Measurements from ENCODE around the gene KRT6B.
"Not testable (repeated sequence)": the region's sequence is repeated elsewhere in the genome, so short reads cannot be mapped to it uniquely, and the experiment has no call there.

KRT6B gene

DNA sequence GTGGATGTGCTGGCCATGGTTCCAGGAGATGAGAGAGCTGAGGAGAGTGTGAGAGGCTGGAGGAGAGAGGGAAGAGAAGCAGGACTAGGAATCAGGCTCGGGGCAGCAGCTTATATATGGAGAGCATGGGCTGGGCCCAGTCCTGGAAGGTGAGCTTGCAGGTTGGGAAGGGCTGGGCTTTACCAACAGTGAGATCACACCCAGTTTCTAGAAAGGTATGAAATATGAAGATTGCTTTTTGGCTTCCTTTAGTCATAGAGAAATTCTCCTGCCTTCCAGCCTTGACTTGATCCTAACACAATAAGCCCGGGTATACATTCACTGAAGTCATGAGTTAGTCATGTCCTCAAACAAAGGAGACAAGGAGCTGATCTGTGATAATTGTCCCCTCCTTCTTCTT is 41.2 kb upstream of the KRT6B start, which contains the start of gene KRT6A:
Gene KRT6A, minus strand, starts transcription at position 86 of the 400 bp plus-strand sequence. Its CDS starts 69 bp downstream, at position 17.
- H3K4me1 ChIP-seq (ENCODE audit: low read length): no peaks in the 10 kb centered on the region
- H3K36me3 ChIP-seq (replicated peaks; ENCODE audit: insufficient read depth, low read length): no peaks in the 10 kb centered on the region
- no peaks in the 10 kb centered on the region for H4K20me1 ChIP-seq (ENCODE audit: insufficient read depth, low read length)
- DNase-seq: no peak
- H3K27me3 ChIP-seq (replicated peaks; ENCODE audit: insufficient read depth, low read length): peaks cover 37% of the 10 kb centered on the region
- H2AFZ ChIP-seq (ENCODE audit: low read length): no peak within 1 kb of the TSS
- no peak within 1 kb of the TSS for H3K27ac ChIP-seq (ENCODE audit: low read length)
- no peak within 1 kb of the TSS for H3K4me3 ChIP-seq (ENCODE audit: low read length)
- no peaks in the 10 kb centered on the region for H3K9me2 ChIP-seq (replicated peaks; ENCODE audit: insufficient read depth, low read length)
- no peak within 1 kb of the TSS for H3K9ac ChIP-seq (ENCODE audit: low read length)
- H3K4me2 ChIP-seq (ENCODE audit: low read depth, low read length): no peak within 1 kb of the TSS
- H3K9me3 ChIP-seq (replicated peaks; ENCODE audit: insufficient read depth, low read length): no peaks in the 10 kb centered on the region
- no peaks in the 10 kb centered on the region for H3F3A ChIP-seq (ENCODE audit: insufficient read depth, low read length)
- no peak for TF ChIP-seq EZH2 (optimal IDR thresholded peaks at IDR 0.05; ENCODE audit: low read depth, low read length)
- TF ChIP-seq, protein P1, sequence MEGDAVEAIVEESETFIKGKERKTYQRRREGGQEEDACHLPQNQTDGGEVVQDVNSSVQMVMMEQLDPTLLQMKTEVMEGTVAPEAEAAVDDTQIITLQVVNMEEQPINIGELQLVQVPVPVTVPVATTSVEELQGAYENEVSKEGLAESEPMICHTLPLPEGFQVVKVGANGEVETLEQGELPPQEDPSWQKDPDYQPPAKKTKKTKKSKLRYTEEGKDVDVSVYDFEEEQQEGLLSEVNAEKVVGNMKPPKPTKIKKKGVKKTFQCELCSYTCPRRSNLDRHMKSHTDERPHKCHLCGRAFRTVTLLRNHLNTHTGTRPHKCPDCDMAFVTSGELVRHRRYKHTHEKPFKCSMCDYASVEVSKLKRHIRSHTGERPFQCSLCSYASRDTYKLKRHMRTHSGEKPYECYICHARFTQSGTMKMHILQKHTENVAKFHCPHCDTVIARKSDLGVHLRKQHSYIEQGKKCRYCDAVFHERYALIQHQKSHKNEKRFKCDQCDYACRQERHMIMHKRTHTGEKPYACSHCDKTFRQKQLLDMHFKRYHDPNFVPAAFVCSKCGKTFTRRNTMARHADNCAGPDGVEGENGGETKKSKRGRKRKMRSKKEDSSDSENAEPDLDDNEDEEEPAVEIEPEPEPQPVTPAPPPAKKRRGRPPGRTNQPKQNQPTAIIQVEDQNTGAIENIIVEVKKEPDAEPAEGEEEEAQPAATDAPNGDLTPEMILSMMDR (IDR thresholded peaks at IDR 0.05; ENCODE audit: low read length): no peak
- TF ChIP-seq EZH2phosphoT487 (IDR thresholded peaks at IDR 0.05; ENCODE audit: low read length): no peak
- H3K79me2 ChIP-seq (ENCODE audit: low read length): no peaks in the 10 kb centered on the region

DNA sequence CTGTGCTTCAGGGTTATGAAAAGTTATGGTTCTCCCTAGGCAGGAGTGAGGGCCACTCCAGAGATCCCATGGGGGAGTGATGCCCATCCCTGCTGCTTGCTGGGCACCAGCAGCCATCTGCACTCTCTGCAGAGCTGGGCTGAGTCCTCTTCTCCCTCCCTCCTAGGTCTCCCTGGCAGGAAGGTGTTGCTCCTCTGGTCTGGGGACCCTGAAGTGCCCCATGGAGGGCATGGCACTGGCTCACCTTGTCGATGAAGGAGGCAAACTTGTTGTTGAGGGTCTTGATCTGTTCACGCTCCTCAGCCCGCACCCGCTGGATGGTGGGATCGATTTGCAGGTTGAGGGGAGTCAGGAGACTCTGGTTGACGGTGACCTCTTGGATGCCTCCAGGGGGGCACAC is 40.5 kb upstream of the KRT6B start:
- not testable (repeated sequence) for H4K20me1 ChIP-seq (ENCODE audit: insufficient read depth, low read length); H3K9me3 ChIP-seq (replicated peaks; ENCODE audit: insufficient read depth, low read length); H3K36me3 ChIP-seq (replicated peaks; ENCODE audit: insufficient read depth, low read length); H3K4me3 ChIP-seq (ENCODE audit: low read length); H3K4me1 ChIP-seq (ENCODE audit: low read length); H3K9ac ChIP-seq (ENCODE audit: low read length); H2AFZ ChIP-seq (ENCODE audit: low read length); H3K27ac ChIP-seq (ENCODE audit: low read length); H3F3A ChIP-seq (ENCODE audit: insufficient read depth, low read length); H3K9me2 ChIP-seq (replicated peaks; ENCODE audit: insufficient read depth, low read length); H3K79me2 ChIP-seq (ENCODE audit: low read length); H3K4me2 ChIP-seq (ENCODE audit: low read depth, low read length); DNase-seq
- H3K27me3 ChIP-seq (replicated peaks; ENCODE audit: insufficient read depth, low read length): peaks cover 33% of the 10 kb centered on the region

DNA sequence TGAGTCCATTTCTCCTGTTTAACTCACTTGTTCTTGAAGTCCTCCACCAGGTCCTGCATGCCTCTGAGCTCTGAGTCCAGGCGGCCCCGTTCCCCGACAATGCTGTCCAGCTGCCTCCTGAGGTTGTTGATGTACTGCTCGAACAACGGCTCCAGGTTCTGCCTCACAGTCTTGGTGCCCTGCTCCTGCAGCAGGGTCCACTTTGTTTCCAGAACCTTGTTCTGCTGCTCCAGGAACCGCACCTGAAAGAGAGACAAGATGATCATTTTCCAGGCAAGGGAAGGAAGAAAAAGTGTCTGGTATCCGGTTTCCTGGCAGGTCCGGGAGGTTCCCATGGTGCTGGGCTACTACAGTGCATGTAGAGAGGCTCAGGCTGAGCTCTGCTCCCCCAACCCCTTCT is 39.5 kb upstream of the KRT6B start:
- H3K79me2 ChIP-seq (ENCODE audit: low read length); H3K9me3 ChIP-seq (replicated peaks; ENCODE audit: insufficient read depth, low read length); H3K4me1 ChIP-seq (ENCODE audit: low read length); H3K9ac ChIP-seq (ENCODE audit: low read length); H3K9me2 ChIP-seq (replicated peaks; ENCODE audit: insufficient read depth, low read length); H3K4me2 ChIP-seq (ENCODE audit: low read depth, low read length); H3K36me3 ChIP-seq (replicated peaks; ENCODE audit: insufficient read depth, low read length); DNase-seq; H2AFZ ChIP-seq (ENCODE audit: low read length); H3F3A ChIP-seq (ENCODE audit: insufficient read depth, low read length); H3K4me3 ChIP-seq (ENCODE audit: low read length); H4K20me1 ChIP-seq (ENCODE audit: insufficient read depth, low read length); H3K27ac ChIP-seq (ENCODE audit: low read length): not testable (repeated sequence)
- peaks cover 33% of the 10 kb centered on the region for H3K27me3 ChIP-seq (replicated peaks; ENCODE audit: insufficient read depth, low read length)

DNA sequence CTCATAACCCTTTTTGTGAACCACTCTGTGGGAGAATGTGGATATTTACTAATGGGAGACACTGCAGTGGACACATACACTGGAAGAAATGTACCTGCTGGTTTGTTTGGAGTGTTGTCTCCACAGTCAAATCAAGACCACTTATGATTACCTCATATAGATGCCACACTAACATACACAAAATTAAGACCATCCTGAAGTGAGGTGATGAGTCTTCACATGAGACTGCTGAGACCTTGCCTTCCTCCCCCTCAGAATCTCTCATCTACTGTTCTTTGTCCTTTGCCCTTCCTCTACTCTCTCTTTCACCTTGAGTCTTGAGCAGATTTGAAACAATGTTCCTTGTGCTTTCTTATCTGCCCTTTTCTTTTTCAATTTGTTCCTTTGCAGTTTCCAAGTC is 36.8 kb upstream of the KRT6B start:
- no peaks in the 10 kb centered on the region for H3K9me3 ChIP-seq (replicated peaks; ENCODE audit: insufficient read depth, low read length)
- no peak overlapping the region for H3K27ac ChIP-seq (ENCODE audit: low read length)
- no peak overlapping the region for H3K9ac ChIP-seq (ENCODE audit: low read length)
- no peaks in the 10 kb centered on the region for H3K9me2 ChIP-seq (replicated peaks; ENCODE audit: insufficient read depth, low read length)
- no peak overlapping the region for H3K4me2 ChIP-seq (ENCODE audit: low read depth, low read length)
- H3K79me2 ChIP-seq (ENCODE audit: low read length): no peaks in the 10 kb centered on the region
- H2AFZ ChIP-seq (ENCODE audit: low read length): no peak overlapping the region
- TF ChIP-seq EZH2 (optimal IDR thresholded peaks at IDR 0.05; ENCODE audit: low read depth, low read length) (no peak), EZH2phosphoT487 (IDR thresholded peaks at IDR 0.05; ENCODE audit: low read length) (no peak)
- TF ChIP-seq, protein P1 (IDR thresholded peaks at IDR 0.05; ENCODE audit: low read length): no peak
- no peaks in the 10 kb centered on the region for H3K36me3 ChIP-seq (replicated peaks; ENCODE audit: insufficient read depth, low read length)
- H3K4me3 ChIP-seq (ENCODE audit: low read length): no peak overlapping the region
- H4K20me1 ChIP-seq (ENCODE audit: insufficient read depth, low read length): no peaks in the 10 kb centered on the region
- peaks cover 32% of the 10 kb centered on the region for H3K27me3 ChIP-seq (replicated peaks; ENCODE audit: insufficient read depth, low read length)
- no peaks in the 10 kb centered on the region for H3K4me1 ChIP-seq (ENCODE audit: low read length)
- no peaks in the 10 kb centered on the region for H3F3A ChIP-seq (ENCODE audit: insufficient read depth, low read length)
- DNase-seq: no peak

DNA sequence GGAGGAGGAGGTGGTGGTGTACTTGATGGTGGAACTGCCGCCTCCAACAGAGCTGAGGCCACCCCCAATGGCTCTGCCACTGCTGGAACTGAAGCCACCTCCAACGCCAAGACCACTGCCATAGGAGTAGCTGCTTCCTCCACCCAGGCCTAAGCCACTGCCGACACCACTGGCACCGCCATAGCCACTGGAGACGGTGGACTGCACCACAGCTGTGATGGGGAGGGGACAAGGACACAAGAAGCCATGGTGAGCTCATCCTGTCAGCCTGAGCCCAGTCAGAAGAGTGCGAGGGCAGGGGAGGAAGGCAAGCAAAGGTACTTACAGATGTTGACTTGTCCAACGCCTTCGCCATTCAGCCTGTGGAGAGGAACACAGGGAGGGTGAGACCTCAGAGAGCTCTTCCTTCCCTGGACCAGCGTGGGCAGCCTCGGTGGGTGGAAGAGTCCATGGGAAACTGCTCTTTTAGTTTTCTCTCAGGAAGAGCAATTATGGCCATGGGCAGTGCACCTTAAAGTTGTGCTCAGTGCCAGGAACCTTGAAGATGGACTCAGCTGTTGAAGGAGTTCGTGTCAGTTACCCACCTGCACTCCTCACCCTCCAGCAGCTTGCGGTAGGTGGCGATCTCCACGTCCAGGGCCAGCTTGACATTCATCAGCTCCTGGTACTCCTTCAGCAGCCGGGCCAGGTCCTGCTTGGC is 35.9 kb upstream of the KRT6B start:
- H3K36me3 ChIP-seq (replicated peaks; ENCODE audit: insufficient read depth, low read length); H3K9me3 ChIP-seq (replicated peaks; ENCODE audit: insufficient read depth, low read length); H3F3A ChIP-seq (ENCODE audit: insufficient read depth, low read length); H3K4me1 ChIP-seq (ENCODE audit: low read length); H3K9ac ChIP-seq (ENCODE audit: low read length); H3K4me2 ChIP-seq (ENCODE audit: low read depth, low read length); H3K79me2 ChIP-seq (ENCODE audit: low read length); H2AFZ ChIP-seq (ENCODE audit: low read length); H3K4me3 ChIP-seq (ENCODE audit: low read length); H3K27ac ChIP-seq (ENCODE audit: low read length); H3K9me2 ChIP-seq (replicated peaks; ENCODE audit: insufficient read depth, low read length); H4K20me1 ChIP-seq (ENCODE audit: insufficient read depth, low read length); DNase-seq: not testable (repeated sequence)
- H3K27me3 ChIP-seq (replicated peaks; ENCODE audit: insufficient read depth, low read length): peaks cover 24% of the 10 kb centered on the region

All from MM.1S (cell line).